Skeletal muscle tissue (tissue), 4 donors: ENCODE measurements around the gene MFSD6. TPM values are rescaled to one million over a fixed set of nuclear protein-coding genes. Genes with fewer than 3 reads are reported as not detected.

Experiments used
- H3K27ac ChIP-seq: one replicate; pipeline ENCODE4 v1.7.0; 2013; ENCODE audit warnings: mild to moderate bottlenecking, low read depth, low read length, inconsistent platforms
- H3K27me3 ChIP-seq, 3 donors: one replicate each; pipeline ENCODE4 v1.7.0; 2013; ENCODE audit warnings: low read length in 3 of 3; ENCODE audit not compliant: control insufficient read depth in 3 of 3, insufficient read depth in 3 of 3
- H3K36me3 ChIP-seq, 3 donors: one replicate each; pipeline ENCODE4 v1.7.0; 2013; ENCODE audit warnings: low read length in 3 of 3; ENCODE audit not compliant: control insufficient read depth in 3 of 3, insufficient read depth in 3 of 3
- H3K4me1 ChIP-seq, 3 donors: one replicate each; pipeline ENCODE4 v1.7.0; 2013; ENCODE audit warnings: low read length in 3 of 3, mild to moderate bottlenecking in 3 of 3; ENCODE audit not compliant: control insufficient read depth in 3 of 3, insufficient read depth in 3 of 3
- H3K4me3 ChIP-seq, 3 donors: one replicate each; pipeline ENCODE4 v1.7.0; 2013; ENCODE audit warnings: low read length in 3 of 3
- H3K9ac ChIP-seq, 3 donors: one replicate each; pipeline ENCODE4 v1.7.0; 2013; ENCODE audit warnings: low read length in 3 of 3, mild to moderate bottlenecking in 3 of 3, moderate library complexity in 2 of 3, low read depth in 1 of 3
- H3K9me3 ChIP-seq, 3 donors: one replicate each; pipeline ENCODE4 v1.7.0; 2013; ENCODE audit warnings: low read length in 3 of 3; ENCODE audit not compliant: control insufficient read depth in 3 of 3
- total RNA-seq: library from RNA; depleted of rRNA; stranded (reverse); fragments of >200 nt; gene quantifications from one replicate; pipeline ENCODE4 v1.2.3, GENCODE V29; 2014
- donor health status: Osteomylitis.

Gene MFSD6
- total RNA-seq, 1 donor from 2014 or later = 8.4 TPM

- H3K4me3 ChIP-seq = no peak overlapping the region
- no peak overlapping the region for H3K9ac ChIP-seq
- H3K4me1 ChIP-seq = peaks cover 8 to 10% (median 8%) of the 10 kb centered on the region in 3 donors
- no peaks in the 10 kb centered on the region for H3K27me3 ChIP-seq
- no peaks in the 10 kb centered on the region for H3K36me3 ChIP-seq
- no peaks in the 10 kb centered on the region for H3K9me3 ChIP-seq
- no peak overlapping the region for H3K27ac ChIP-seq
Measured at GRCh38 chr2:190404487-190404886, 3.7 kb upstream of the MFSD6 start.

GRCh38 chr2:190405070-190405469 lies 3.1 kb upstream of the MFSD6 start:
- Histone ChIP-seq H3K27me3 (no peaks in the 10 kb centered on the region), H3K4me3 (no peak overlapping the region), H3K9ac (no peak overlapping the region), H3K9me3 (no peaks in the 10 kb centered on the region), H3K27ac (no peak overlapping the region), H3K36me3 (no peaks in the 10 kb centered on the region), H3K4me1 (peaks cover 8 to 12% (median 10%) of the 10 kb centered on the region in 3 donors)

DNA sequence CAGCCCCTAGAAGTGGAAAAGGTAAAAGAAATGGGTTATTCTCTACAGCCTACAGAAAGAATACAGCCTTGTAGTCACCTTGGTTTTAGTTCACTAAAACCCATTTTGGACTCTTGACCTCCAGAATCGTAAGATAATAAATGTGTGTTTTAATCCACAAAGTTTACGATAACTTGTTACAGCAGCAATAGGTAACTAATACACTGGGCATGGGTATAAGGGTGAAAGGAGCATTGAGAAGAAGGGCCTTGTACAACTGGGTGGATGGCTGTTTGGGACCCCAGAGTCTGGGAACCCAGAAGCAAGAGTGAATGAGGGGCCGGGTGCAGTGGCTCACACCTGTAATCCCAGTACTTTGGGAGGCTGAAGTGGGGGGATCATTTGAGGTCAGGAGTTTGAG lies 2.2 kb upstream of the MFSD6 start:
- Histone ChIP-seq H3K27ac (no peak overlapping the region), H3K27me3 (no peaks in the 10 kb centered on the region), H3K4me3 (no peak overlapping the region), H3K36me3 (no peaks in the 10 kb centered on the region), H3K4me1 (peaks cover 8 to 12% (median 10%) of the 10 kb centered on the region in 3 donors), H3K9me3 (no peaks in the 10 kb centered on the region), H3K9ac (no peak overlapping the region)

DNA sequence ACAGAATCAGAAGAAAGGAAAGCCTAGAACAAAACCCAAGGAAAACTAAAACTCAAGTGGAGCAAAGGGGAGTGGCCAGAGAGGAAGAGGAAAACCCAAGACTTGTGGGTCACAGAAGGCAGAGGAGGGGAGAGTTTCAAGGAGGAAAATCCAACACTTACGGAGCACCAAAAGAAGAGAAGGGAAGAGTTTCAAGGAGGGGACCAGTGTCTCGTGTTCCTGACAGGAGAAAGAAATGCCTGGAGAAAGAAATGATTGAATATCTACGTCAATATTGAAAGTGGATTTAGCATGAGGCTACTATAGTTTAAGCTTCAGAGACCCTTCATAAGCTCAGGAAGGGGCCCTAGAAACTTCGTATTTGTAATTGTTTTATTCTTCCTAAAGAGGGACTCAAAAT lies 1.4 kb upstream of the MFSD6 start:
- peaks cover 8 to 12% (median 10%) of the 10 kb centered on the region in 3 donors for H3K4me1 ChIP-seq
- H3K36me3 ChIP-seq = no peaks in the 10 kb centered on the region
- H3K27ac ChIP-seq = no peak overlapping the region
- no peak overlapping the region for H3K4me3 ChIP-seq
- no peaks in the 10 kb centered on the region for H3K27me3 ChIP-seq
- H3K9me3 ChIP-seq = no peaks in the 10 kb centered on the region
- no peak overlapping the region for H3K9ac ChIP-seq

- Histone ChIP-seq H3K4me1 (peaks cover 8 to 12% (median 10%) of the 10 kb centered on the region in 3 donors), H3K9me3 (no peaks in the 10 kb centered on the region), H3K4me3 (peak overlapping the region; percentile 59 to 69 (median 67)), H3K36me3 (no peaks in the 10 kb centered on the region), H3K9ac (peak overlapping the region in 2 of 3 donors; percentile 16 to 48), H3K27ac (no peak overlapping the region), H3K27me3 (no peaks in the 10 kb centered on the region)
Measured at GRCh38 chr2:190407246-190407661, 901 bp upstream of the MFSD6 start.

GRCh38 chr2:190408538-190409271 lies 550 bp downstream of the MFSD6 start:
- no peaks in the 10 kb centered on the region for H3K9me3 ChIP-seq
- peak overlapping the region; percentile 73 to 75 (median 74) for H3K9ac ChIP-seq
- no peak overlapping the region for H3K27ac ChIP-seq
- H3K4me1 ChIP-seq = peaks cover 8 to 12% (median 10%) of the 10 kb centered on the region in 3 donors
- no peaks in the 10 kb centered on the region for H3K27me3 ChIP-seq
- no peaks in the 10 kb centered on the region for H3K36me3 ChIP-seq
- peak overlapping the region; percentile 67 to 76 (median 69) for H3K4me3 ChIP-seq

DNA sequence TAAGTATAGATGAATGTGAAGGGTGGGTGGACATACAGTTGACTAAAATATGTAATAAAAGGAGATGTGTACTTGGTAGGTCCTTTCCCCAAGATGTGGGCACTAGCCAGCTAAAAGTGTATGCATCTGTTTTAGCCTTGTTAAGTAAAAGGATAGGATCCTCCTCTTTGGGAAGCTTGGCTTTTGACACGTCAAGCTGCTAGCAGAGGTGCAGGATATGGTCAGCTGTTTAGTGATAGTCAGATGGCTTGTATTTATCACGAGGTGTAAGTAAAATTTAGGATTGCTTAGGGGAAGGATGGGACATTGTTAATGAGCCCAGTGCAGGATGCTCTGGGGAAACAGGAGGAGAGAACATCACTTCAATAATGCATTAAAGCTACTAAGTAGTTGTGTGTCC lies 1.5 kb downstream of the MFSD6 start:
- no peaks in the 10 kb centered on the region for H3K36me3 ChIP-seq
- H3K27ac ChIP-seq = no peak overlapping the region
- H3K9me3 ChIP-seq = no peaks in the 10 kb centered on the region
- peak overlapping the region in 1 of 3 donors; percentile 76 for H3K4me3 ChIP-seq
- H3K4me1 ChIP-seq = peaks cover 8 to 12% (median 10%) of the 10 kb centered on the region in 3 donors
- no peaks in the 10 kb centered on the region for H3K27me3 ChIP-seq
- no peak overlapping the region for H3K9ac ChIP-seq

- Histone ChIP-seq H3K27me3 (no peaks in the 10 kb centered on the region), H3K9ac (no peak overlapping the region), H3K4me1 (peaks cover 8 to 12% (median 10%) of the 10 kb centered on the region in 3 donors), H3K9me3 (no peaks in the 10 kb centered on the region), H3K4me3 (no peak overlapping the region), H3K36me3 (no peaks in the 10 kb centered on the region), H3K27ac (no peak overlapping the region)
Measured at GRCh38 chr2:190410166-190410565, 2.0 kb downstream of the MFSD6 start.

- Histone ChIP-seq H3K9ac (no peak overlapping the region), H3K4me3 (no peak overlapping the region), H3K27ac (no peak overlapping the region), H3K4me1 (peaks cover 4 to 9% (median 4%) of the 10 kb centered on the region in 3 donors), H3K36me3 (no peaks in the 10 kb centered on the region), H3K9me3 (no peaks in the 10 kb centered on the region), H3K27me3 (no peaks in the 10 kb centered on the region)
Measured at GRCh38 chr2:190412966-190413365, 4.8 kb downstream of the MFSD6 start.

DNA sequence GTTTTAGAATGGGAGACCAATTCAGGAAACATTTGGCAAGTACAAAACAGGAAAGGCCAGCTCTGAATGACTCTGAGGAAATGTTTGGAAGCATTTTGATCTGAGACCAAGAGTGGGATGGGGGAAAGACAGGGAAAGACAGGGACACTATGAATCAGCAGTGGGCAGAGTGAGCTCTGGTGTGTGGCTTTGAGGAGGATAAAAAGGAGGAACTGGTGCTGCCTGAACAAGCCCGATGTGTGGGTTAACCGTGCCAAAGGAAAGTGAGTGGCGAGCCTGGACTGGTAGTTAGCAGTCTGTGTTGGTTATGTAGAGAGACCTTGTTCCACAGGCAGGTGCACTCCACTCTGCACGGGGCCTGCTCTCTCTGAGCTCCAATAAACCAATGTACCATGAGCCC lies 5.3 kb downstream of the MFSD6 start:
- Histone ChIP-seq H3K4me3 (no peak overlapping the region), H3K27ac (no peak overlapping the region), H3K27me3 (no peaks in the 10 kb centered on the region), H3K9me3 (no peaks in the 10 kb centered on the region), H3K4me1 (peaks cover 4 to 9% (median 4%) of the 10 kb centered on the region in 3 donors), H3K36me3 (no peaks in the 10 kb centered on the region), H3K9ac (no peak overlapping the region)
